ENCODE results near the gene GRAMD4. TPM values are rescaled to one million over a fixed set of nuclear protein-coding genes. Genes with fewer than 3 reads are reported as not detected.

Gene GRAMD4
- total and polyA plus RNA-seq, 10 of the 15 experiments (the other 5 are each of a cell fraction or from before 2014, with no cell fraction given): 0.21 to 45.5 (median 10.6) TPM

DNA sequence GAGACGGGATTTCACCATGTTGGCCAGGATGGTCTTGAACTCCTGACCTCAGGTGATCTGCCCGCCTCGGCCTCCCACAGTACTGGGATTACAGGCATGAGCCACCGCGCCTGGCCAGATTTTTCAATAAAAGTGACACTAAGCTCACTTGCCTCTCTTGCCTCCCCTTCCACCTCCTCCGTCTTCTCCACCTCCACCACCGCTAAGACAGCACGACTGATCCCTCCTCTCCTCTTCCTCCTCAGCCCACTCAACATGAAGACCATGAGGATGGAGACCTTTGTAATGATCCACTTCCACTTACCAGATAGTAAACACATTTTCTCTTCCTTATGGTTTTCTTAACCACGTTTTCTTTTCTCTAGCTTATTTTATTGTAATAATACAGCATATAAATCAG is 103.7 kb downstream of the GRAMD4 start:
- intact Hi-C loops (cut with micrococcal nuclease; ENCODE audit: unreplicated experiment): no loop called here
- H3K9ac ChIP-seq (ENCODE audit: control insufficient read depth, insufficient read depth, low read length): no peak overlapping the region
- peaks cover 12% of the 10 kb centered on the region for H3K4me1 ChIP-seq (ENCODE audit: control insufficient read depth, insufficient read depth, low read length)
- ChIA-PET RAD21 (ENCODE audit: unreplicated experiment) (no interaction called here), SMC1A (ENCODE audit: uncharacterized antibody, unreplicated experiment) (interaction anchor here (0.7 kb wide), 1 partner anchor 34 kb away, joined by 3 read pairs; no protein-coding TSS in a partner anchor), POLR2A (no interaction called here), CTCF (no interaction called here)
- no peak overlapping the region for H2AFZ ChIP-seq (ENCODE audit: control insufficient read depth, low read depth, low read length)
- peaks cover 4% of the 10 kb centered on the region; the same call in 1 of the 2 replicates for H3K79me2 ChIP-seq (ENCODE audit: control insufficient read depth, insufficient read depth, low read length)
- H4K20me1 ChIP-seq (ENCODE audit: control insufficient read depth, insufficient read depth): peaks cover 3% of the 10 kb centered on the region; the same call in 1 of the 2 replicates
- no peak for DNase-seq (ENCODE audit: low read depth, low spot score)
- in situ Hi-C loops (cut with MboI): no loop called here
- 84% methylated on average over 6 of the region's 9 CpGs for WGBS (ENCODE audit: insufficient coverage, insufficient replicate concordance, low lambda C conversion rate, missing lambda C conversion rate)
- FAIRE-seq: no peak
- H3K27ac ChIP-seq (ENCODE audit: control insufficient read depth, insufficient read depth): no peak overlapping the region
- H3K4me3 ChIP-seq: no peak overlapping the region
- no peaks in the 10 kb centered on the region for H3K9me3 ChIP-seq (replicated peaks; ENCODE audit: control insufficient read depth, insufficient read depth, low read length)
- peaks cover 7 to 8% of the 10 kb centered on the region in 2 experiments; a peak in 3 of 4 replicates for H3K36me3 ChIP-seq (ENCODE audit: control insufficient read depth in 2 of 2, insufficient read depth in 2 of 2, low read length in 1 of 2)
- no peak overlapping the region for H3K4me2 ChIP-seq (ENCODE audit: control insufficient read depth, insufficient read depth)
- no peaks in the 10 kb centered on the region for H3K27me3 ChIP-seq (replicated peaks in 1 of 2; ENCODE audit: control insufficient read depth in 2 of 2, insufficient read depth in 2 of 2, low read length in 1 of 2)
- no TSS peak for BruUV-seq (replicated peaks)
- no peak for ATAC-seq
- TF ChIP-seq PML (IDR thresholded peaks at IDR 0.05; ENCODE audit: low read length) (no peak), MEF2B (IDR thresholded peaks at IDR 0.05; ENCODE audit: partially characterized antibody, poor library complexity, severe bottlenecking) (no peak), TAF1 (IDR thresholded peaks at IDR 0.05; ENCODE audit: borderline replicate concordance, low read depth, low read length) (no peak), JUND (IDR thresholded peaks at IDR 0.05; ENCODE audit: low read depth, low read length) (no peak), SMAD1 (IDR thresholded peaks at IDR 0.05; ENCODE audit: low read depth, partially characterized antibody) (no peak), CBX5 (IDR thresholded peaks at IDR 0.05; ENCODE audit: low read depth) (no peak), RAD21 (IDR thresholded peaks at IDR 0.05; ENCODE audit: insufficient read depth, low read depth, low read length) (no peak), YBX1 (IDR thresholded peaks at IDR 0.05) (no peak), STAT1 (conservative IDR thresholded peaks at IDR 0.05) (no peak), PAX5 (IDR thresholded peaks at IDR 0.05; ENCODE audit: borderline replicate concordance, low read depth, low read length) (no peak)
- TF ChIP-seq, protein P1, sequence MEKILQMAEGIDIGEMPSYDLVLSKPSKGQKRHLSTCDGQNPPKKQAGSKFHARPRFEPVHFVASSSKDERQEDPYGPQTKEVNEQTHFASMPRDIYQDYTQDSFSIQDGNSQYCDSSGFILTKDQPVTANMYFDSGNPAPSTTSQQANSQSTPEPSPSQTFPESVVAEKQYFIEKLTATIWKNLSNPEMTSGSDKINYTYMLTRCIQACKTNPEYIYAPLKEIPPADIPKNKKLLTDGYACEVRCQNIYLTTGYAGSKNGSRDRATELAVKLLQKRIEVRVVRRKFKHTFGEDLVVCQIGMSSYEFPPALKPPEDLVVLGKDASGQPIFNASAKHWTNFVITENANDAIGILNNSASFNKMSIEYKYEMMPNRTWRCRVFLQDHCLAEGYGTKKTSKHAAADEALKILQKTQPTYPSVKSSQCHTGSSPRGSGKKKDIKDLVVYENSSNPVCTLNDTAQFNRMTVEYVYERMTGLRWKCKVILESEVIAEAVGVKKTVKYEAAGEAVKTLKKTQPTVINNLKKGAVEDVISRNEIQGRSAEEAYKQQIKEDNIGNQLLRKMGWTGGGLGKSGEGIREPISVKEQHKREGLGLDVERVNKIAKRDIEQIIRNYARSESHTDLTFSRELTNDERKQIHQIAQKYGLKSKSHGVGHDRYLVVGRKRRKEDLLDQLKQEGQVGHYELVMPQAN (conservative IDR thresholded peaks at IDR 0.05): no peak
- TF ChIP-seq, protein P2, sequence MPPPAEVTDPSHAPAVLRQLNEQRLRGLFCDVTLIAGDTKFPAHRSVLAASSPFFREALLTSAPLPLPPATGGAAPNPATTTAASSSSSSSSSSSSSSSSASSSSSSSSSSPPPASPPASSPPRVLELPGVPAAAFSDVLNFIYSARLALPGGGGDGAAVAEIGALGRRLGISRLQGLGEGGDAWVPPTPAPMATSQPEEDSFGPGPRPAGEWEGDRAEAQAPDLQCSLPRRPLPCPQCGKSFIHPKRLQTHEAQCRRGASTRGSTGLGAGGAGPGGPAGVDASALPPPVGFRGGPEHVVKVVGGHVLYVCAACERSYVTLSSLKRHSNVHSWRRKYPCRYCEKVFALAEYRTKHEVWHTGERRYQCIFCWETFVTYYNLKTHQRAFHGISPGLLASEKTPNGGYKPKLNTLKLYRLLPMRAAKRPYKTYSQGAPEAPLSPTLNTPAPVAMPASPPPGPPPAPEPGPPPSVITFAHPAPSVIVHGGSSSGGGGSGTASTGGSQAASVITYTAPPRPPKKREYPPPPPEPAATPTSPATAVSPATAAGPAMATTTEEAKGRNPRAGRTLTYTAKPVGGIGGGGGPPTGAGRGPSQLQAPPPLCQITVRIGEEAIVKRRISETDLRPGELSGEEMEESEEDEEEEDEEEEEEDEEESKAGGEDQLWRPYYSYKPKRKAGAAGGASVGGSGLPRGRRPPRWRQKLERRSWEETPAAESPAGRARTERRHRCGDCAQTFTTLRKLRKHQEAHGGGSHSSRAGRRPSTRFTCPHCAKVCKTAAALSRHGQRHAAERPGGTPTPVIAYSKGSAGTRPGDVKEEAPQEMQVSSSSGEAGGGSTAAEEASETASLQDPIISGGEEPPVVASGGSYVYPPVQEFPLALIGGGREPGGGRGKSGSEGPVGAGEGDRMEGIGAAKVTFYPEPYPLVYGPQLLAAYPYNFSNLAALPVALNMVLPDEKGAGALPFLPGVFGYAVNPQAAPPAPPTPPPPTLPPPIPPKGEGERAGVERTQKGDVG (CRISPR knock-in tag; IDR thresholded peaks at IDR 0.05): no peak
- TF ChIP-seq, protein P3, sequence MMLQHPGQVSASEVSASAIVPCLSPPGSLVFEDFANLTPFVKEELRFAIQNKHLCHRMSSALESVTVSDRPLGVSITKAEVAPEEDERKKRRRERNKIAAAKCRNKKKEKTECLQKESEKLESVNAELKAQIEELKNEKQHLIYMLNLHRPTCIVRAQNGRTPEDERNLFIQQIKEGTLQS (IDR thresholded peaks at IDR 0.05; ENCODE audit: borderline replicate concordance, extremely low read depth, low read depth, low read length): no peak
- TF ChIP-seq, protein P4, sequence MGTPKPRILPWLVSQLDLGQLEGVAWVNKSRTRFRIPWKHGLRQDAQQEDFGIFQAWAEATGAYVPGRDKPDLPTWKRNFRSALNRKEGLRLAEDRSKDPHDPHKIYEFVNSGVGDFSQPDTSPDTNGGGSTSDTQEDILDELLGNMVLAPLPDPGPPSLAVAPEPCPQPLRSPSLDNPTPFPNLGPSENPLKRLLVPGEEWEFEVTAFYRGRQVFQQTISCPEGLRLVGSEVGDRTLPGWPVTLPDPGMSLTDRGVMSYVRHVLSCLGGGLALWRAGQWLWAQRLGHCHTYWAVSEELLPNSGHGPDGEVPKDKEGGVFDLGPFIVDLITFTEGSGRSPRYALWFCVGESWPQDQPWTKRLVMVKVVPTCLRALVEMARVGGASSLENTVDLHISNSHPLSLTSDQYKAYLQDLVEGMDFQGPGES (IDR thresholded peaks at IDR 0.05): no peak
- TF ChIP-seq, protein P5, sequence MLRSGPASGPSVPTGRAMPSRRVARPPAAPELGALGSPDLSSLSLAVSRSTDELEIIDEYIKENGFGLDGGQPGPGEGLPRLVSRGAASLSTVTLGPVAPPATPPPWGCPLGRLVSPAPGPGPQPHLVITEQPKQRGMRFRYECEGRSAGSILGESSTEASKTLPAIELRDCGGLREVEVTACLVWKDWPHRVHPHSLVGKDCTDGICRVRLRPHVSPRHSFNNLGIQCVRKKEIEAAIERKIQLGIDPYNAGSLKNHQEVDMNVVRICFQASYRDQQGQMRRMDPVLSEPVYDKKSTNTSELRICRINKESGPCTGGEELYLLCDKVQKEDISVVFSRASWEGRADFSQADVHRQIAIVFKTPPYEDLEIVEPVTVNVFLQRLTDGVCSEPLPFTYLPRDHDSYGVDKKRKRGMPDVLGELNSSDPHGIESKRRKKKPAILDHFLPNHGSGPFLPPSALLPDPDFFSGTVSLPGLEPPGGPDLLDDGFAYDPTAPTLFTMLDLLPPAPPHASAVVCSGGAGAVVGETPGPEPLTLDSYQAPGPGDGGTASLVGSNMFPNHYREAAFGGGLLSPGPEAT (IDR thresholded peaks at IDR 0.05; ENCODE audit: low read depth): no peak
